Measurements from ENCODE around the gene DCDC2C.

DCDC2C gene

DNA sequence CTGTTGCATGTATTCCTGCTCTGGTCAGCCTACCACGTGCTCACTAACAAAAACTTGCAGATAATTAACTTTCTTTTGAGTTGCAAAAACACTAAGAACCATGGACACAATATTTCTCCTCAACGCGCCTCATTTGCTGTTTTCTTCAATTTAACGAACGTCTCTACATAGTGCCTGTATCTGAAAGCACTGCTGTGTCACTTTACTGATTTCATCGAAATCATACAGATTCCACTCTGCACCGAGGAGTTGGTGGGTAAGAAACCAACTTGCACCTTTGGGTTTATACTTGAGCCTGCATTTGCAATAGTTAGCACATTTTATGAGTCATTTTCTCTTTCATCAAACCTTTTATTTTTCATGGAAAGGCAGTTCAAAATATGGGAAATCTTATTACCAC lies 145.8 kb downstream of the DCDC2C start:
- Histone ChIP-seq H3K4me3 (ENCODE audit: low read depth, low read length) (no peak overlapping the region), H3K4me1 (ENCODE audit: control insufficient read depth, insufficient read depth, low read length) (no peaks in the 10 kb centered on the region), H3K27ac (ENCODE audit: extremely low read depth, low read depth, low read length) (no peak overlapping the region), H3K36me3 (ENCODE audit: control insufficient read depth in 2 of 2, insufficient read depth in 1 of 2, low read length in 2 of 2) (no peaks in the 10 kb centered on the region), H3K9me3 (ENCODE audit: control insufficient read depth, insufficient read depth, low read depth, low read length) (no peaks in the 10 kb centered on the region; the same call in 1 of the 2 replicates)
- CTCF ChIA-PET: no interaction called here
- POLR2A ChIA-PET: no interaction called here
- TF ChIP-seq ZNF37A (tag by site-specific recombination; IDR thresholded peaks at IDR 0.05) (no peak), ZNF416 (tag by site-specific recombination; IDR thresholded peaks at IDR 0.05) (no peak), ZNF155 (tag by site-specific recombination; IDR thresholded peaks at IDR 0.05) (no peak), ZBTB48 (tag by site-specific recombination; IDR thresholded peaks at IDR 0.05) (no peak)
- TF ChIP-seq, protein P1, sequence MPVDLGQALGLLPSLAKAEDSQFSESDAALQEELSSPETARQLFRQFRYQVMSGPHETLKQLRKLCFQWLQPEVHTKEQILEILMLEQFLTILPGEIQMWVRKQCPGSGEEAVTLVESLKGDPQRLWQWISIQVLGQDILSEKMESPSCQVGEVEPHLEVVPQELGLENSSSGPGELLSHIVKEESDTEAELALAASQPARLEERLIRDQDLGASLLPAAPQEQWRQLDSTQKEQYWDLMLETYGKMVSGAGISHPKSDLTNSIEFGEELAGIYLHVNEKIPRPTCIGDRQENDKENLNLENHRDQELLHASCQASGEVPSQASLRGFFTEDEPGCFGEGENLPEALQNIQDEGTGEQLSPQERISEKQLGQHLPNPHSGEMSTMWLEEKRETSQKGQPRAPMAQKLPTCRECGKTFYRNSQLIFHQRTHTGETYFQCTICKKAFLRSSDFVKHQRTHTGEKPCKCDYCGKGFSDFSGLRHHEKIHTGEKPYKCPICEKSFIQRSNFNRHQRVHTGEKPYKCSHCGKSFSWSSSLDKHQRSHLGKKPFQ (tag by site-specific recombination; IDR thresholded peaks at IDR 0.05): no peak
- TF ChIP-seq, protein P2, sequence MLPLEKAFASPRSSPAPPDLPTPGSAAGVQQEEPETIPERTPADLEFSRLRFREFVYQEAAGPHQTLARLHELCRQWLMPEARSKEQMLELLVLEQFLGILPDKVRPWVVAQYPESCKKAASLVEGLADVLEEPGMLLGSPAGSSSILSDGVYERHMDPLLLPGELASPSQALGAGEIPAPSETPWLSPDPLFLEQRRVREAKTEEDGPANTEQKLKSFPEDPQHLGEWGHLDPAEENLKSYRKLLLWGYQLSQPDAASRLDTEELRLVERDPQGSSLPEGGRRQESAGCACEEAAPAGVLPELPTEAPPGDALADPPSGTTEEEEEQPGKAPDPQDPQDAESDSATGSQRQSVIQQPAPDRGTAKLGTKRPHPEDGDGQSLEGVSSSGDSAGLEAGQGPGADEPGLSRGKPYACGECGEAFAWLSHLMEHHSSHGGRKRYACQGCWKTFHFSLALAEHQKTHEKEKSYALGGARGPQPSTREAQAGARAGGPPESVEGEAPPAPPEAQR (tag by site-specific recombination; IDR thresholded peaks at IDR 0.05): no peak

DNA sequence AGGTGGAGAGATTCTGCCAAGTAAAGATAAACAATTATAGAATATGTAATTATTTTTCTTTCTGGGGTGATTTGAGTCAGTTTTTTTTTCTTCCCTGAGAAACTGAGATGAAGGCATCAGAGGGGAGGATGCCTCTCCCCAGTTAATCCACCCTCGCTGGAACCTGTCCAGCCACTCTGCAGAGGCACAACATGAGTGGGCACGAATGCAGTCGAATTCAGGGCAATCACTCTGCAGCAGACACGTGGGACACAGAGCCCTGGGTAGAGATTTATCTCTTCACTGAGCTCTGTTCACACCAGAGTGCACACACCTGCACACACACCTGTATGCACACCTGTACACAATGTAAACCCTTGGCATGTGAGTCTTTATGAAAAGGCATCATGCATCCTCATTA lies 154.2 kb downstream of the DCDC2C start:
- ChIA-PET POLR2A (no interaction called here), CTCF (no interaction called here)
- no peak for TF ChIP-seq ZNF121 (tag by site-specific recombination; IDR thresholded peaks at IDR 0.05)
- TF ChIP-seq, protein P3, sequence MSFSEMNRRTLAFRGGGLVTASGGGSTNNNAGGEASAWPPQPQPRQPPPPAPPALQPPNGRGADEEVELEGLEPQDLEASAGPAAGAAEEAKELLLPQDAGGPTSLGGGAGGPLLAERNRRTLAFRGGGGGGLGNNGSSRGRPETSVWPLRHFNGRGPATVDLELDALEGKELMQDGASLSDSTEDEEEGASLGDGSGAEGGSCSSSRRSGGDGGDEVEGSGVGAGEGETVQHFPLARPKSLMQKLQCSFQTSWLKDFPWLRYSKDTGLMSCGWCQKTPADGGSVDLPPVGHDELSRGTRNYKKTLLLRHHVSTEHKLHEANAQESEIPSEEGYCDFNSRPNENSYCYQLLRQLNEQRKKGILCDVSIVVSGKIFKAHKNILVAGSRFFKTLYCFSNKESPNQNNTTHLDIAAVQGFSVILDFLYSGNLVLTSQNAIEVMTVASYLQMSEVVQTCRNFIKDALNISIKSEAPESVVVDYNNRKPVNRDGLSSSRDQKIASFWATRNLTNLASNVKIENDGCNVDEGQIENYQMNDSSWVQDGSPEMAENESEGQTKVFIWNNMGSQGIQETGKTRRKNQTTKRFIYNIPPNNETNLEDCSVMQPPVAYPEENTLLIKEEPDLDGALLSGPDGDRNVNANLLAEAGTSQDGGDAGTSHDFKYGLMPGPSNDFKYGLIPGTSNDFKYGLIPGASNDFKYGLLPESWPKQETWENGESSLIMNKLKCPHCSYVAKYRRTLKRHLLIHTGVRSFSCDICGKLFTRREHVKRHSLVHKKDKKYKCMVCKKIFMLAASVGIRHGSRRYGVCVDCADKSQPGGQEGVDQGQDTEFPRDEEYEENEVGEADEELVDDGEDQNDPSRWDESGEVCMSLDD (tag by site-specific recombination; IDR thresholded peaks at IDR 0.05): no peak
- no peak for TF ChIP-seq ZEB2 (tag by site-specific recombination; IDR thresholded peaks at IDR 0.05)
- no peak for TF ChIP-seq MZF1 (tag by site-specific recombination; IDR thresholded peaks at IDR 0.05; ENCODE audit: borderline replicate concordance)
- TF ChIP-seq REPIN1 (tag by site-specific recombination; IDR thresholded peaks at IDR 0.05; ENCODE audit: low read depth): no peak
- TF ChIP-seq HOXD13 (CRISPR knock-in tag; IDR thresholded peaks at IDR 0.05; ENCODE audit: borderline replicate concordance): no peak
- TF ChIP-seq BCL11A (tag by site-specific recombination; IDR thresholded peaks at IDR 0.05; ENCODE audit: low read depth): no peak
- TF ChIP-seq, protein P4, sequence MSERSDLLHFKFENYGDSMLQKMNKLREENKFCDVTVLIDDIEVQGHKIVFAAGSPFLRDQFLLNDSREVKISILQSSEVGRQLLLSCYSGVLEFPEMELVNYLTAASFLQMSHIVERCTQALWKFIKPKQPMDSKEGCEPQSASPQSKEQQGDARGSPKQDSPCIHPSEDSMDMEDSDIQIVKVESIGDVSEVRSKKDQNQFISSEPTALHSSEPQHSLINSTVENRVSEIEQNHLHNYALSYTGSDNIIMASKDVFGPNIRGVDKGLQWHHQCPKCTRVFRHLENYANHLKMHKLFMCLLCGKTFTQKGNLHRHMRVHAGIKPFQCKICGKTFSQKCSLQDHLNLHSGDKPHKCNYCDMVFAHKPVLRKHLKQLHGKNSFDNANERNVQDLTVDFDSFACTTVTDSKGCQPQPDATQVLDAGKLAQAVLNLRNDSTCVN (tag by site-specific recombination; optimal IDR thresholded peaks at IDR 0.05): no peak
- no peak for TF ChIP-seq ZNF701 (tag by site-specific recombination; IDR thresholded peaks at IDR 0.05)
- TF ChIP-seq ZNF600 (tag by site-specific recombination; IDR thresholded peaks at IDR 0.05): no peak
- TF ChIP-seq ZNF510 (tag by site-specific recombination; IDR thresholded peaks at IDR 0.05; ENCODE audit: insufficient replicate concordance): no peak
- TF ChIP-seq ZNF670 (tag by site-specific recombination; IDR thresholded peaks at IDR 0.05; ENCODE audit: low read depth): no peak
- TF ChIP-seq FEZF1 (tag by site-specific recombination; IDR thresholded peaks at IDR 0.05): no peak
- no peak overlapping the region for H3K4me3 ChIP-seq (ENCODE audit: low read depth, low read length)
- H3K27ac ChIP-seq (ENCODE audit: extremely low read depth, low read depth, low read length): no peak overlapping the region
- H3K9me3 ChIP-seq (ENCODE audit: control insufficient read depth, insufficient read depth, low read depth, low read length): no peaks in the 10 kb centered on the region; the same call in 1 of the 2 replicates
- no peaks in the 10 kb centered on the region for H3K4me1 ChIP-seq (ENCODE audit: control insufficient read depth, insufficient read depth, low read length)
- H3K36me3 ChIP-seq (ENCODE audit: control insufficient read depth in 2 of 2, insufficient read depth in 1 of 2, low read length in 2 of 2): no peaks in the 10 kb centered on the region

All from HEK293 (cell line).